NCI-H1105 treated with DMSO at 0.1 percent for 48 hours (cell line): ENCODE data around the gene GRID1.
"Not testable (repeated sequence)": the region's sequence is repeated elsewhere in the genome, so short reads cannot be mapped to it uniquely, and the experiment has no call there.

Experiments used
- DNase-seq: peaks from one replicate; lab custom pipeline; 2025; lab: John Stamatoyannopoulos, UW

The GRID1 gene

DNA sequence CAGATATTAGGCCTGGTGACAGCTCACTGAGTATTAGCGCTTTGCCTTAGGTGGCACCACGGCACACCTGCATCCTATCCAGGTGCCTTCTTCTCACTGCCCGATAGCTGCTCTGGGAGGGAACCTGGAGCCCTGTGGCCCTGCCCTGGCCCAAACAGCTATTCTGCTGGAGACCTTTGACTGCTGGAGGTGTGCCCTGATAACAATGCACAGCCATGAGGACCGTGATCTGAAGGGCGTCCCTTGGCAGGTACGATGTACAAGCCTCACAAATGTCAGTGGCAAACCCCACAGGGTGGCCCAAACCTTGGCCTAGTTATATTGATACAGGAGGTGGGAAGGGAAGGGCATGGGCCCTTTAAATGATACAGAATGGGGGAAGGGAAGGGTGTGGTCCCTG, 259.5 kb downstream of the GRID1 start:
- DNase-seq, result no peak

DNA sequence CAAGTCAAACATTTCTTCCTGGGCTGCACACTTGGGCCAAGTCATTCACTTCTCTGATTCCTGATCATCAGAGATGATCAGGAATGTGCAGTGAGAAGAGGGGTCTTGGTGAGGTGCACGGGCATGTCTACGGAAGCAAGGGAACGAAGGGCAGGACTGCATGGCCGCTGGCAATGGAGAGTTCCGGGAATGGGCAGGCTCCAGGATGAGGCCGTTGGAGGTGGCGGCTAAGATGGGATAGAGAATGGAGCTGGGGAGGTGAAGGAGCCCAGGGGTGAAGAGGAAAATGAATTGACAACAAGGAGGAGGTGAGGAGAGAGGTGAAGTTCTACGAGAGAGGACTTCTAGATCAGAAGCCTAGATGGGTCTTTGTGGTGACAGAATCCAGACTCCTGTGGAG, 260.0 kb downstream of the GRID1 start:
- no peak for DNase-seq

DNA sequence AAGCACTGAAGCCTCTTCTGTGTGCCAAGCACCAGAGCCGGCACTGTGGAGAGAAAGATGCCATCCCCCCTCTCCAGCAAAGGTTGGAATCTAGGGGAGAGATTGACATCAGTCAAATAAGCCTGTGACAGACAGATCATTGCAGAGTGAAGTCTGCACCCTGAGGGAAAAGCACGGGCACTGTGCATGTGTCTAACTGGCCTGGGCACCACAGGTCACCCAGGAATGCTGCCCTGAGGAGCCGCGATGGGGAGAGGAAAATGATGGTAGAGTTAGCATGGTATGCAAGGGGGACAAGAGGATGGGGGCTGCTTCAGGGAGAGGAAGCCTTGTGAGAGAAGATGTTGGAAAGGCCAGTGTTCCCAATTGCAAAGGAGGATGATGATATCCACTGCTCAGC, 261.0 kb downstream of the GRID1 start:
- no peak for DNase-seq

DNA sequence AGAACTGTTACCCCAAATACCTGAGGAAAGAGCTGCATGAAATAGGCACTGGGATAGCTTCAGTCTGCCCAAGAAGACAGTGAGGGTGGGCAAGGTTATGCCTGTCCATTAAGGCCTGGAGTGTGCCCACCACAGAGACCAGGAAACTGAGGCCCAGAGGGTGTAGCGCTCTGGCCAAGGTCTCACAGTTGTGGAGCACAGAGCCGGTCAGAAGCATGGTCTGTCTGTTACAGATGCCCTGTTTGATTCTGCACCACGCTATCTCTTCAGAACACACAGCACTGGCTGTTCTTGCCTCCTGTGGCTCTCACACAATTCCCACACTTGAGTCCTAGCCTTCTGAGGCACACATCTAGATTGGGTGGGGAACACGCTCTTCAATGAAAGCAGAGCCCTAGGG, 261.4 kb downstream of the GRID1 start:
- DNase-seq, result no peak

DNA sequence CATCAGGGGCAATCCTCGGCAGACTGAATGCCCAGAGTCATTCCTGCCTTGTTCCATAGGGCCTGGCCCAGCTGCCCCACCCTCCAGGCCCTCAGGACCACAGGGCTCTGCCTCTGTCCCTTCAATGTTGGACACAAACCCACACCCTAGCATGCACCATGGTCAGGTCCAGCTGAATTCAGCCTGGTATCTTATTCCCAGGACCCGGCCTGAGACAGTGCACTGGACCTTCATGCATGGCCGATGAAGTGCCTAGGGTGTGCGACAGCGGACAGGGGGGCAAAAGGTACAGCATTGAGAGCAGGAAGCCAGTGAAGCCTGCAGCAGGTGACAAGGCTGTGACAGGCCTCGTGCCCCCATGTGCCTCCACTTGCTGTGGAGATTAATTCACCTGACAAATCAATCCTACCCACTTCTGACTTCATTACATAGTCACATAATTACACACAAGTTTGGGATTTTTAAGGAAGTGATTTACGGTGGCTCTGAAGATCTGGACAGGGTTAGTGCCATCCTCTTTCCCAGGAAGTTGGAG, 261.9 kb downstream of the GRID1 start:
- no peak for DNase-seq

- DNase-seq, result no peak
Observed at GRCh38 chr10:86104156-86104555, 262.4 kb downstream of the GRID1 start.

GRCh38 chr10:86103391-86104101, 263.0 kb downstream of the GRID1 start:
- no peak for DNase-seq

GRCh38 chr10:86102451-86102850, 264.1 kb downstream of the GRID1 start:
- DNase-seq, result no peak

DNA sequence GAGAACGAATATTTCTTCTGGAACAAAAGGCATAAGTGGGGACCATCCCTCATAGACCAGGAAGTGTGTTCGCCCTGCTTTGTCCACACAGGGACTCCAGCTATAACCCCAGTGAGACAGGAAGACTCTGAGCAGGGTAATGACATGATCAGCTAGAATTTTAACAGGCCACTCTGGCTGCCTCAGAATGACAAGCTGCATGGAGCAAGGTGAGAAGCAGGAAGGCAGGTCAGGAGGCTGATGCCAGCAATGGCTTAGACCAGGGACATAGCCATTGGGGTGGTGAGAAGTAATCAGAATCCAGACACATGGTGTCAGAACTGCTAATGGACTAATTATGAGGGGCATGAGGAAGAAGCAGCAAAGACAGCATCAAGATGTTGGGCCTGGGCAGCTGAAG, 264.6 kb downstream of the GRID1 start:
- no peak for DNase-seq

GRCh38 chr10:86100581-86101061, 266.0 kb downstream of the GRID1 start:
- peak; percentile 17 for DNase-seq

DNA sequence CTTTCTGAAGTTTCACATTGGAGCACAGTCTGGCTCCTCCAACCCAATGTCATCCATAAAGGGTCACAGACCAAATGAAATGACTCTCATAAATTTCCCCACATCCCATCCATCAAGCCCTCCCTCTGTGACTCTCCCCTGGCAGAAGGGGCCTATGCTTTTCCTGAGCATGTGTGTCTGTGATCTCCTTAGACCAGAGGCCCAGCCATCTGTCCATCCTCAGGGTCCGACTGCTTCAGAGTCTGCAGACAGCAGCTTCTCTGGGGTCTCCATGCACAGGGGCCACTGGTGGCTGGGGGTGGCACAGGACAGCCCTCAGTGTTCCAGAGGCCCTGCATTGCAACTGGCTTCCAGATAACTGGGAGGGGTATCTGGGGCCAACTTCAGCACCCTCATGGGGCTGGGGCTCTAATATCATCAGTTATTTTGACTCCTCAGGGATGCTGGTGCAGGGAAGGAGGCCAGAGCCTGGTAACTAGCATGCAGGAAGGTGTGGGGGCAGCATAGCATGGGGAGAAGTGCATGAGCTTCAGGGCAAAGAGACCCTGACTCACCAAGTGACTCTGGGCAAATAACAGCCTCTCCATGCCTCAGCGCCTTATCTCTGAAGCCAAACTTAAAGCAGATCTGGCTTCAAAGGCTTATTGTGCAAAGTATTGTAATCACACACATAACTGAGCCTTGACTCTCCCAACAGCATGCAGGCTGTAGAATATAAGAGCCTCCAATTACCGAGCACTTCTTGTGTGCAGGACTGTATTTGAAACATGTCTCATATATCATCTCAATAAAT, 266.9 kb downstream of the GRID1 start:
- no peak for DNase-seq

DNA sequence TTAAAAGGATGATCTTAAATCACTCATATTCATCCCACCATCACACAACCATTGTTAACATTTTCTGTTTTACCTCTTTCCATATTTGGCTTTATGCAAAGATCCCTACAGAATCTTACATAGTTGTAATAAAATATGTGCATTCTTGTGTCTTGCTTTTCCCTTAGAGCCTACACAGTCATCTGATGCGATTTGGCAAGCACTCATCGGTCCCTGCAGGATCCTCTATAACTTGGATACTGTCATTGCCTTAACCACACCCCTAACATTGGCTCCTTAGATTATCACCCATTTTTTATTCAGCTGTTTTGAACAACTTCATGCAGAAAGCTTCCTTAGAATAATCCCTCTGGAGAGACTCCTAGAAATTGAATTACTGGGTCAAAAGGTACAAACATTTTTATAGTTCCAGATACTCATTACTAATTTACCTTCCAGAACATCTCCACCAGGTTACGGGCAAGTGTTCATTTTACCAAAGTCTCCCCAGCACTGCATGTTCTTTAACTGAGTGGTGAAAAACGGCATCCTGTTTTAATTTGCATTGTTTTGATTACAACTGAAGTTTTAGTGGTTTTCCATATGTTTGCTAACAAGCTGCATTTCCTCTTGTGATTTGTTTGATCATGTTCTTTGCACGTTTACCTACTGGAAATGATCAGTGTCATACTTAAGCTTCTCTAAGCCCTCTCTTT, 268.3 kb downstream of the GRID1 start:
- DNase-seq, result no peak

DNA sequence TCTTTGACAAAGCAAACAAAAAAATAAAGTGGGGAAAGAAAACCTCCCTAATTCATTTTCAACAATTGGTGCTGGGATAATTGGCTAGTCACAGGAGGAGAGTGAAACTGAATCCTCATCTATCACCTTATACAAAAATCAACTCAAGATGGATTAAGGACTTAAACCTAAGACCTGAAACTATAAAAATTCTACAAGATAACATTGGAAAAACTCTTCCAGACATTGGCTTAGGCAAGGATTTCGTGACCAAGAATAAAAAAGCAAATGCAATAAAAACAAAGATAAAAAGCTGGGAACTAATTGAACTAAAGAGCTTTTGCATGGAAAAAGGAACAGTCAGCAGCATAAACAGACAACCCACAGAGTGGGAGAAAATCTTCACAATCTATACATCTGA, 271.5 kb downstream of the GRID1 start:
- DNase-seq, result not testable (repeated sequence)

DNA sequence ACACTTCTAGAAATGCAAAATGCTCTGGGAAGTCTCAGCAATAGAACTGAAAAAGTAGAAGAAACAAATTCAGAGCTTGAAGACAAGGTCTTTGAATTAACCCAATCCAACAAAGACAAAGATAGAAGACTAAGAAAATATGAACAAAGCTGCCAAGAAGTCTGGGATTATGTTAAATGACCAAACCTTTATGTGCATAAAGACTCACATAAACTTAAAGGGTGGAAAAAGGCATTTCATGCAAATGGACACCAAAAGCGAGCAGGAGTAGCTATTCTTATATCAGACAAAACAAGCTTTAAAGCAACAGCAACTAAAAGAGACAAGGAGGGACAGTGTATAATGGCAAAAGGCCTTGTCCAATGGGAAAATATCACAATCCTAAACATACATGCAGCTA, 274.3 kb downstream of the GRID1 start:
- DNase-seq, result not testable (repeated sequence)

DNA sequence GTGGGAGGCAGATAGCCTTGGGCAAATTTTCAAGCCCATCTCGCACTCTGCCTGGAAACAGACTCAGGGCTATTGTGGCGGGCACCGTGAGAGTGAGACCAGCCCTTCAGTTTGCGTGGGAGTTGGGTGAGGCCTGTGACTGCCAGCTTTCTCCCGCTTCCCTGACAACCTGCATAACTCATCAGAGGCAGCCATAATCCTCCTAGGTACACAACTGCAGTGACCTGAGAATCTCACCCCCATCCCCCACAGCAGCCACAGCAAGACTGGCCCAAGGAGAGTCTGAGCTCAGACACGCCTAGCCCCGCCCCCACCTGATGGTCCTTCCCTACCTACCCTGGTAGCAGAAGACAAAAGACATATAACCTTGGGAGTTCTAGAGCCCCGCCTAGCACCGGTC, 275.4 kb downstream of the GRID1 start:
- DNase-seq, result no peak

- no peak for DNase-seq
Observed at GRCh38 chr10:86090807-86091206, 275.8 kb downstream of the GRID1 start.

GRCh38 chr10:86087716-86088115, 278.9 kb downstream of the GRID1 start:
- DNase-seq, result no peak

GRCh38 chr10:86086418-86086817, 280.2 kb downstream of the GRID1 start:
- no peak for DNase-seq

DNA sequence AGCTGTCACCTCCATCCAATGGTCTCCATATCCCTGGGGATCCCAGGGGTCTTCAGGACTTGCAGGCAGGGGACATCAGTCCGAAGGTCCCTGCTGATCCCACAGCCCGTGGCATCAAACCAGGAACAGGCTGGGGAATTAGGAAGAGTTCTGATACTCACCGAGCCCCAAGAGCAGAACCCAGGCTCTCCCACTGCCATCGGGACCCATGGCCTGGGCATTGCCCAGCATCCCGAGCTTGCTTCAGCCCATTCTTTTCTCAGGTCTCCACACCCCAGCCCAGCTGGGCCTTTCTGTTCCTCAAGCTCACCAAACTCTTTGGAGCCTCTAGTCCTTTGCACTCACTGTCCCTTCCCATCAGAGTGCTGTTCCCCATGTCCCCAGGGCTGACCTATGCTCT, 280.9 kb downstream of the GRID1 start:
- no peak for DNase-seq

GRCh38 chr10:86085136-86085535, 281.5 kb downstream of the GRID1 start:
- DNase-seq, result no peak

GRCh38 chr10:86084585-86084984, 282.0 kb downstream of the GRID1 start:
- no peak for DNase-seq

DNA sequence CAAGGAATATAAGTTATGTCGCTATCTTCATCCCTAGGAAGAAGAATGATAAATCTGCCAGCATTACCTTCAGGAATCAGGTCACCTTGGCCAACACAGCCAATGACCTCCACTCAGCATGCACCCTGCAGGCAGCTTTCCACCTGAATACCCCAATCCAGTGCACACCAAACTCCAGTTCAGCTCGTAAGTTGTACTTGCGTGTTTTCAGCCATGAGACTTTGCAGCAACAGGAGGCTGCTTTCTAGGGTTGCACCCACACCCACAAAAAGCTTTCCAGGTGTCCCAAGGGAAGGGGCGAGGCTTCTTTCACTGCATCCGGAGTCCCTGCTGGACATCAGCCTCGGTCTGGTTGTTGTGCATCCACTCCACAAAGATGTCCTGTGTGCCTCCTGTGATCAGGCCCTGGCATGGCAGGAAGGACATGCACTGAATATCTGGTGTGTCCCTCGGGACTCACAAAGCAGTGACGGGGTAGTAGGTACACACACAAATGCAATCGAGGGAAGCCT, 282.9 kb downstream of the GRID1 start:
- no peak for DNase-seq
